CD14-positive monocyte (primary cell): Measurements from ENCODE around the gene NARS2. TPM values are rescaled to one million over a fixed set of nuclear protein-coding genes. Genes with fewer than 3 reads are reported as not detected.

Source experiments
- DNase-seq, 3 donors: peaks; one replicate each; pipeline ENCODE4 v3.0.0-alpha.2; 2011 to 2022
- H2AFZ ChIP-seq: 2 replicates; pipeline ENCODE4 v1.6.0; 2012; ENCODE audit warnings: mild to moderate bottlenecking, low read depth, low read length, inconsistent platforms; ENCODE audit not compliant: insufficient read depth, poor library complexity, severe bottlenecking
- H3K27ac ChIP-seq, 2 donors: 1 replicate in 1 of 2; 2 replicates in 1 of 2; pipeline ENCODE4 v1.5.1; 2012 to 2013; ENCODE audit warnings: low read length in 2 of 2, control low read depth in 1 of 2, inconsistent platforms in 1 of 2, low read depth in 1 of 2, mild to moderate bottlenecking in 1 of 2
- H3K27me3 ChIP-seq, 2 donors: one replicate each; pipeline versions ENCODE4 v1.6.0 to v1.6.1; 2011 to 2013; ENCODE audit warnings: low read length in 2 of 2; ENCODE audit not compliant: control insufficient read depth in 2 of 2, insufficient read depth in 2 of 2
- H3K36me3 ChIP-seq, 2 donors: replicated peaks in 1 of 2; 1 replicate in 1 of 2; 2 replicates in 1 of 2; pipeline versions ENCODE4 v1.5.1 to v1.6.1; 2012 to 2013; ENCODE audit warnings: low read length in 2 of 2, control low read depth in 1 of 2, inconsistent platforms in 1 of 2, mild to moderate bottlenecking in 1 of 2; ENCODE audit not compliant: insufficient read depth in 2 of 2, control insufficient read depth in 1 of 2
- H3K4me1 ChIP-seq, 2 donors: 1 replicate in 1 of 2; 2 replicates in 1 of 2; pipeline versions ENCODE4 v1.5.1 to v1.6.1; 2012 to 2013; ENCODE audit warnings: low read length in 2 of 2, control low read depth in 1 of 2, inconsistent platforms in 1 of 2, mild to moderate bottlenecking in 1 of 2, moderate library complexity in 1 of 2; ENCODE audit not compliant: insufficient read depth in 2 of 2, control insufficient read depth in 1 of 2
- H3K4me2 ChIP-seq: replicated peaks from 2 replicates; pipeline ENCODE3; 2012; ENCODE audit warnings: low read length, moderate library complexity, mild to moderate bottlenecking; ENCODE audit not compliant: poor library complexity, severe bottlenecking; ENCODE audit errors: extremely low read depth
- H3K4me3 ChIP-seq, 3 experiments: fragments of 200-600 bp in 1 of 3; sonication (generic) in 1 of 3; replicated peaks in 1 of 3; 1 replicate in 2 of 3; 2 replicates in 1 of 3; pipeline ENCODE4 v1.5.1; 2011 to 2013; ENCODE audit warnings: low read length in 3 of 3, mild to moderate bottlenecking in 3 of 3, control low read depth in 2 of 3, low read depth in 2 of 3, inconsistent platforms in 1 of 3, moderate library complexity in 1 of 3
- H3K79me2 ChIP-seq: 2 replicates; pipeline ENCODE4 v1.6.0; 2012; ENCODE audit warnings: mild to moderate bottlenecking, control low read depth, inconsistent platforms, low read length, moderate library complexity; ENCODE audit not compliant: insufficient read depth
- H3K9ac ChIP-seq: 2 replicates; pipeline ENCODE4 v1.6.0; 2017; ENCODE audit warnings: low read length, mild to moderate bottlenecking; ENCODE audit not compliant: insufficient read depth, poor library complexity, severe bottlenecking
- H3K9me3 ChIP-seq, 2 donors: replicated peaks in 1 of 2; 1 replicate in 1 of 2; 2 replicates in 1 of 2; pipeline versions ENCODE4 v1.5.1 to v1.6.1; 2012 to 2013; ENCODE audit warnings: low read length in 2 of 2, control low read depth in 1 of 2; ENCODE audit not compliant: control insufficient read depth in 1 of 2, insufficient read depth in 1 of 2
- H4K20me1 ChIP-seq: 2 replicates; pipeline ENCODE4 v1.6.0; 2012; ENCODE audit warnings: mild to moderate bottlenecking, low read length, control low read depth, moderate library complexity; ENCODE audit not compliant: insufficient read depth
- H3K27ac Mint-ChIP-seq, 7 donors: one replicate each; pipeline ENCODE4 v1.8.0; 2020; ENCODE audit warnings: mild to moderate bottlenecking in 7 of 7, mixed read lengths in 7 of 7, moderate library complexity in 6 of 7, inconsistent platforms in 2 of 7
- H3K27me3 Mint-ChIP-seq, 3 donors: one replicate each; pipeline ENCODE4 v1.8.0; 2021 to 2022; ENCODE audit warnings: low read depth in 3 of 3, mild to moderate bottlenecking in 3 of 3, mixed read lengths in 3 of 3, moderate library complexity in 3 of 3, inconsistent platforms in 1 of 3
- H3K36me3 Mint-ChIP-seq, 2 donors: one replicate each; pipeline ENCODE4 v1.8.0; 2020; ENCODE audit warnings: mixed read lengths in 2 of 2, inconsistent platforms in 1 of 2, mild to moderate bottlenecking in 1 of 2
- H3K4me1 Mint-ChIP-seq: one replicate; pipeline ENCODE4 v1.8.0; 2020; ENCODE audit warnings: mild to moderate bottlenecking, mixed read lengths
- H3K4me3 Mint-ChIP-seq, 2 donors: one replicate each; pipeline ENCODE4 v1.8.0; 2020; ENCODE audit warnings: mild to moderate bottlenecking in 2 of 2, mixed read lengths in 2 of 2, moderate library complexity in 1 of 2
- H3K9me3 Mint-ChIP-seq, 7 donors: one replicate each; pipeline ENCODE4 v1.8.0; 2020 to 2022; ENCODE audit warnings: mixed read lengths in 7 of 7, mild to moderate bottlenecking in 6 of 7, moderate library complexity in 6 of 7, inconsistent platforms in 2 of 7
- WGBS: methylation state at CpG from one replicate; pipeline ENCODE4 v1.1.5; 2013; ENCODE audit warnings: missing lambda C conversion rate; ENCODE audit not compliant: insufficient coverage; 5-methylcytosine and 5-hydroxymethylcytosine counted together
- intact Hi-C, 2 donors: fragments of 100-400 bp; cut with micrococcal nuclease; formaldehyde crosslinking; loops; one replicate each; pipeline versions ENCODE4 v1.15.0 to v1.15.1; 2023
- polyA plus RNA-seq, 3 donors: library from polyadenylated mRNA; depleted of rRNA in 1 of 3; unstranded in 2 of 3; stranded (reverse) in 1 of 3; fragments of 300-500 nt in 2 of 3; fragments of >200 nt in 1 of 3; fragmentation: Illumina TruSeq in 2 of 3; gene quantifications; 1 replicate in 2 of 3; 2 replicates in 1 of 3; pipeline ENCODE4 v1.2.3, GENCODE V29; 2012 to 2021
- TF ChIP-seq, protein P1 (sequence below): fragments of 200-600 bp; IDR thresholded peaks from one replicate; pipeline ENCODE4 v1.8.0; 2022; ENCODE audit warnings: antibody characterized with exemption, mild to moderate bottlenecking

The NARS2 gene
- polyA plus RNA-seq, 3 donors = 4.3 to 6.6 (median 4.9) TPM

DNA sequence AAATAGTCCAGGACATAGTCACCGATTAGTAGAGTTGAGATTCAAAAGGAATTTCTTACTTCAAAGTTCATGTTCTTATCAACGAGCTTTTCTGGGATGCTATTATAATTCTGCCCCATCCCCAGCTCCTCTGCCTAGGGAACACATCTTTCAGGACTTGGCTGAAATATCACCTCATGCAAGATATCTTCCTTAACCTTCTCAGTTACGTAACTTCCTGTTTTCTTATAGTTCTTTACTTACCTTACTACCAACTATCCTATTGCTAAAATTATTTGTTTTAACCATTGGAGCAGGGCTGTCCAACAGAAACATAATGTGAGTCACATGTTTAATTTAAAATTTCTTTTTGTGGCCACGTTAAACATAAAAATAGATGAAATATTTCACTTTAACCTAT is 2.3 kb downstream of the NARS2 start:
- no CpG with 5 or more reads among the region's 4 CpGs for WGBS
- H3K27me3 ChIP-seq = no peaks in the 10 kb centered on the region
- H4K20me1 ChIP-seq = no peaks in the 10 kb centered on the region
- peaks cover 0 to 1% (median 0%) of the 10 kb centered on the region in 3 donors for H3K27me3 Mint-ChIP-seq
- H3K36me3 Mint-ChIP-seq = peaks cover 18 to 20% of the 10 kb centered on the region in 2 donors
- H3K9me3 ChIP-seq = peaks cover 0 to 1% of the 10 kb centered on the region in 2 donors
- no peak overlapping the region for H3K4me2 ChIP-seq
- no peak overlapping the region for H3K27ac ChIP-seq
- H3K4me3 Mint-ChIP-seq = no peak overlapping the region
- no peak overlapping the region for H3K4me3 ChIP-seq
- peaks cover 7 to 37% of the 10 kb centered on the region in 2 donors for H3K36me3 ChIP-seq
- peaks cover 35% of the 10 kb centered on the region for H3K4me1 Mint-ChIP-seq
- H3K9ac ChIP-seq = no peak overlapping the region
- H2AFZ ChIP-seq = no peak overlapping the region
- no peak for DNase-seq
- TF ChIP-seq, protein P1, sequence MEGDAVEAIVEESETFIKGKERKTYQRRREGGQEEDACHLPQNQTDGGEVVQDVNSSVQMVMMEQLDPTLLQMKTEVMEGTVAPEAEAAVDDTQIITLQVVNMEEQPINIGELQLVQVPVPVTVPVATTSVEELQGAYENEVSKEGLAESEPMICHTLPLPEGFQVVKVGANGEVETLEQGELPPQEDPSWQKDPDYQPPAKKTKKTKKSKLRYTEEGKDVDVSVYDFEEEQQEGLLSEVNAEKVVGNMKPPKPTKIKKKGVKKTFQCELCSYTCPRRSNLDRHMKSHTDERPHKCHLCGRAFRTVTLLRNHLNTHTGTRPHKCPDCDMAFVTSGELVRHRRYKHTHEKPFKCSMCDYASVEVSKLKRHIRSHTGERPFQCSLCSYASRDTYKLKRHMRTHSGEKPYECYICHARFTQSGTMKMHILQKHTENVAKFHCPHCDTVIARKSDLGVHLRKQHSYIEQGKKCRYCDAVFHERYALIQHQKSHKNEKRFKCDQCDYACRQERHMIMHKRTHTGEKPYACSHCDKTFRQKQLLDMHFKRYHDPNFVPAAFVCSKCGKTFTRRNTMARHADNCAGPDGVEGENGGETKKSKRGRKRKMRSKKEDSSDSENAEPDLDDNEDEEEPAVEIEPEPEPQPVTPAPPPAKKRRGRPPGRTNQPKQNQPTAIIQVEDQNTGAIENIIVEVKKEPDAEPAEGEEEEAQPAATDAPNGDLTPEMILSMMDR = no peak
- intact Hi-C loops = no loop called here
- peaks cover 0 to 6% (median 3%) of the 10 kb centered on the region in 7 donors for H3K9me3 Mint-ChIP-seq
- peaks cover 28% of the 10 kb centered on the region for H3K79me2 ChIP-seq
- peak overlapping the region in 1 of 7 donors; percentile 57 for H3K27ac Mint-ChIP-seq
- peaks cover 28 to 32% of the 10 kb centered on the region in 2 donors for H3K4me1 ChIP-seq

DNA sequence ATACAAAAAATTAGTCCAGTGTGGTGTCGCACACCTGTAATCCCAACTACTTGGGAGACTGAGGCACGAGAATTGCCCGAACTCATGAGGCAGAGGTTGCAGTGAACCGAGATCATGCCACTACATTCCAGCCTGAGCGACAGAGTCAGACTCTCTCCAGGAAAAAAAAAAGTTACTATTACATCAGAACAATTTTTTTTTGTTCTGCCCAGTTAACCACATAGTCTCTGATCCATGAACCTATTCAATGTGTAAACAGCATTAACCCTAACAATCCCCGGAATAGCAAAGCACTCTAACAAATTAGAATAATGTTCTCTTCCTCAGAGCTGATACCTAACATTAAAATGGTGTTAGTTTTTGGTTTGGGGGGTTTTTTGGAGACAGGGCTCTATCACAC is 4.6 kb downstream of the NARS2 start:
- DNase-seq = no peak

More for the DNA sequence above, 4.6 kb downstream of the NARS2 start:
- H3K36me3 Mint-ChIP-seq = peaks cover 30 to 38% of the 10 kb centered on the region in 2 donors
- no peak overlapping the region for H3K9ac ChIP-seq
- H3K27me3 ChIP-seq = no peaks in the 10 kb centered on the region
- H3K27ac ChIP-seq = no peak overlapping the region
- H3K79me2 ChIP-seq = peaks cover 28% of the 10 kb centered on the region
- intact Hi-C loops = no loop called here
- 96% methylated on average over 5 of the region's 6 CpGs for WGBS
- no peaks in the 10 kb centered on the region for H4K20me1 ChIP-seq
- peaks cover 0 to 1% (median 0%) of the 10 kb centered on the region in 3 donors for H3K27me3 Mint-ChIP-seq
- no peak overlapping the region for H3K4me3 ChIP-seq
- H3K4me3 Mint-ChIP-seq = no peak overlapping the region
- no peak overlapping the region for H2AFZ ChIP-seq
- H3K27ac Mint-ChIP-seq = no peak overlapping the region
- H3K4me1 Mint-ChIP-seq = peaks cover 19% of the 10 kb centered on the region
- peaks cover 12 to 60% of the 10 kb centered on the region in 2 donors for H3K36me3 ChIP-seq
- no peaks in the 10 kb centered on the region for H3K9me3 ChIP-seq
- TF ChIP-seq, protein P1 = no peak
- no peaks in the 10 kb centered on the region for H3K9me3 Mint-ChIP-seq
- H3K4me1 ChIP-seq = peaks cover 7 to 11% of the 10 kb centered on the region in 2 donors
- no peak overlapping the region for H3K4me2 ChIP-seq
